Loucy (cell line): ENCODE data around the gene TEX48.

ENCODE experiments used
- EZH2phosphoT487 ChIP-seq: fragments of 200-600 bp; IDR thresholded peaks from 2 replicates; pipeline ENCODE4 v1.6.1; 2018; ENCODE audit warnings: antibody characterized with exemption, mild to moderate bottlenecking, moderate library complexity, borderline replicate concordance
- TF ChIP-seq, protein P1 (sequence below): fragments of 200-600 bp; sonication (generic); conservative IDR thresholded peaks from 2 replicates; pipeline ENCODE4 v1.5.1; 2014; ENCODE audit warnings: mild to moderate bottlenecking, antibody characterized with exemption, low read length

GRCh38 chr9:114674798-114675540, 7.0 kb downstream of the TEX48 start:
- TF ChIP-seq, protein P1, sequence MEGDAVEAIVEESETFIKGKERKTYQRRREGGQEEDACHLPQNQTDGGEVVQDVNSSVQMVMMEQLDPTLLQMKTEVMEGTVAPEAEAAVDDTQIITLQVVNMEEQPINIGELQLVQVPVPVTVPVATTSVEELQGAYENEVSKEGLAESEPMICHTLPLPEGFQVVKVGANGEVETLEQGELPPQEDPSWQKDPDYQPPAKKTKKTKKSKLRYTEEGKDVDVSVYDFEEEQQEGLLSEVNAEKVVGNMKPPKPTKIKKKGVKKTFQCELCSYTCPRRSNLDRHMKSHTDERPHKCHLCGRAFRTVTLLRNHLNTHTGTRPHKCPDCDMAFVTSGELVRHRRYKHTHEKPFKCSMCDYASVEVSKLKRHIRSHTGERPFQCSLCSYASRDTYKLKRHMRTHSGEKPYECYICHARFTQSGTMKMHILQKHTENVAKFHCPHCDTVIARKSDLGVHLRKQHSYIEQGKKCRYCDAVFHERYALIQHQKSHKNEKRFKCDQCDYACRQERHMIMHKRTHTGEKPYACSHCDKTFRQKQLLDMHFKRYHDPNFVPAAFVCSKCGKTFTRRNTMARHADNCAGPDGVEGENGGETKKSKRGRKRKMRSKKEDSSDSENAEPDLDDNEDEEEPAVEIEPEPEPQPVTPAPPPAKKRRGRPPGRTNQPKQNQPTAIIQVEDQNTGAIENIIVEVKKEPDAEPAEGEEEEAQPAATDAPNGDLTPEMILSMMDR, result peak; percentile 26
- no peak for TF ChIP-seq EZH2phosphoT487
